HL-60 (cell line): Measurements from ENCODE around the gene HNRNPH2.
A peak's percentile ranks its signal among the peaks of the same experiment; 100 is the strongest.

Experiments
- REST ChIP-seq: IDR thresholded peaks from 2 replicates; pipeline ENCODE4 v1.6.1; 2012; ENCODE audit warnings: low read depth; ENCODE audit not compliant: insufficient replicate concordance
- SPI1 ChIP-seq: IDR thresholded peaks from 2 replicates; pipeline ENCODE4 v1.6.1; 2012; ENCODE audit warnings: low read depth, mild to moderate bottlenecking, borderline replicate concordance
- TF ChIP-seq, protein P1 (sequence below): IDR thresholded peaks from one replicate; pipeline ENCODE4 v1.5.1; 2011; ENCODE audit warnings: low read length, control low read depth, inconsistent platforms; ENCODE audit not compliant: insufficient read depth

GRCh38 chrX:101415180-101416145 is 7.4 kb downstream of the HNRNPH2 start:
- no peak for TF ChIP-seq REST
- TF ChIP-seq, protein P1, sequence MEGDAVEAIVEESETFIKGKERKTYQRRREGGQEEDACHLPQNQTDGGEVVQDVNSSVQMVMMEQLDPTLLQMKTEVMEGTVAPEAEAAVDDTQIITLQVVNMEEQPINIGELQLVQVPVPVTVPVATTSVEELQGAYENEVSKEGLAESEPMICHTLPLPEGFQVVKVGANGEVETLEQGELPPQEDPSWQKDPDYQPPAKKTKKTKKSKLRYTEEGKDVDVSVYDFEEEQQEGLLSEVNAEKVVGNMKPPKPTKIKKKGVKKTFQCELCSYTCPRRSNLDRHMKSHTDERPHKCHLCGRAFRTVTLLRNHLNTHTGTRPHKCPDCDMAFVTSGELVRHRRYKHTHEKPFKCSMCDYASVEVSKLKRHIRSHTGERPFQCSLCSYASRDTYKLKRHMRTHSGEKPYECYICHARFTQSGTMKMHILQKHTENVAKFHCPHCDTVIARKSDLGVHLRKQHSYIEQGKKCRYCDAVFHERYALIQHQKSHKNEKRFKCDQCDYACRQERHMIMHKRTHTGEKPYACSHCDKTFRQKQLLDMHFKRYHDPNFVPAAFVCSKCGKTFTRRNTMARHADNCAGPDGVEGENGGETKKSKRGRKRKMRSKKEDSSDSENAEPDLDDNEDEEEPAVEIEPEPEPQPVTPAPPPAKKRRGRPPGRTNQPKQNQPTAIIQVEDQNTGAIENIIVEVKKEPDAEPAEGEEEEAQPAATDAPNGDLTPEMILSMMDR: peak; percentile 26
- TF ChIP-seq SPI1: no peak
